COLO668 (cell line): ENCODE results near the gene SLC44A5.
"Not testable (repeated sequence)": the region's sequence is repeated elsewhere in the genome, so short reads cannot be mapped to it uniquely, and the experiment has no call there.

Source experiments
- DNase-seq: peaks from one replicate; lab custom pipeline; 2025; ENCODE audit not compliant: unreplicated experiment; lab: John Stamatoyannopoulos, UW

SLC44A5 gene

GRCh38 chr1:75611014-75611413, at the start of gene SLC44A5:
Gene SLC44A5, minus strand, starts transcription at chr1:75611114. Its CDS starts 69,667 bp downstream, at chr1:75541447.
- no peak for DNase-seq

GRCh38 chr1:75655931-75656330, 45.0 kb upstream of the SLC44A5 start:
- no peak for DNase-seq

GRCh38 chr1:75647183-75647582, 36.3 kb upstream of the SLC44A5 start:
- DNase-seq = not testable (repeated sequence)

GRCh38 chr1:75645153-75645552, 34.2 kb upstream of the SLC44A5 start:
- DNase-seq = not testable (repeated sequence)

GRCh38 chr1:75643460-75643859, 32.5 kb upstream of the SLC44A5 start:
- no peak for DNase-seq

- DNase-seq = no peak
Measured at GRCh38 chr1:75641325-75641724, 30.4 kb upstream of the SLC44A5 start.

- no peak for DNase-seq
Measured at GRCh38 chr1:75640137-75640536, 29.2 kb upstream of the SLC44A5 start.

GRCh38 chr1:75632350-75632949, 21.5 kb upstream of the SLC44A5 start:
- peak; percentile 31 for DNase-seq

GRCh38 chr1:75630998-75631397, 20.1 kb upstream of the SLC44A5 start:
- no peak for DNase-seq

GRCh38 chr1:75630004-75630594, 19.2 kb upstream of the SLC44A5 start:
- DNase-seq = no peak

- no peak for DNase-seq
Measured at GRCh38 chr1:75625795-75626194, 14.9 kb upstream of the SLC44A5 start.

GRCh38 chr1:75618382-75618781, 7.5 kb upstream of the SLC44A5 start:
- no peak for DNase-seq

- no peak for DNase-seq
Measured at GRCh38 chr1:75616436-75617433, 5.8 kb upstream of the SLC44A5 start.

- peak; percentile 74 for DNase-seq
Measured at GRCh38 chr1:75615613-75616435, 4.9 kb upstream of the SLC44A5 start.

GRCh38 chr1:75614399-75614756, 3.5 kb upstream of the SLC44A5 start:
- DNase-seq = no peak

- DNase-seq = no peak
Measured at GRCh38 chr1:75613916-75614315, 3.0 kb upstream of the SLC44A5 start.

GRCh38 chr1:75612976-75613375, 2.1 kb upstream of the SLC44A5 start:
- DNase-seq = no peak

- DNase-seq = no peak
Measured at GRCh38 chr1:75602486-75602885, 8.4 kb downstream of the SLC44A5 start.

- no peak for DNase-seq
Measured at GRCh38 chr1:75600781-75601180, 10.1 kb downstream of the SLC44A5 start.

- DNase-seq = no peak
Measured at GRCh38 chr1:75594327-75594726, 16.6 kb downstream of the SLC44A5 start.

GRCh38 chr1:75593457-75593856, 17.5 kb downstream of the SLC44A5 start:
- not testable (repeated sequence) for DNase-seq
